Left lung (tissue), 10 donors: ENCODE data around the gene AOAH. TPM values are rescaled to one million over a fixed set of nuclear protein-coding genes. Genes with fewer than 3 reads are reported as not detected.

ENCODE experiments used
- ATAC-seq: fragments of 200-7000 bp; cut with Tn5 transposase; one replicate; pipeline ENCODE4 v1.9.1; 2020; ENCODE audit warnings: moderate library complexity
- DNase-seq, 4 donors: peaks; one replicate each; pipeline ENCODE4 v3.0.0-alpha.2; 2013 to 2020
- H3K27ac ChIP-seq, 2 donors: fragments of 200-600 bp; sonication (generic) in 1 of 2; one replicate each; pipeline versions ENCODE4 v1.5.0 to v1.8.0; 2020 to 2021
- H3K27me3 ChIP-seq, 2 donors: fragments of 200-600 bp; sonication (generic) in 1 of 2; one replicate each; pipeline versions ENCODE4 v1.5.0 to v1.8.0; 2020 to 2021
- H3K36me3 ChIP-seq, 2 donors: fragments of 200-600 bp; sonication (generic) in 1 of 2; one replicate each; pipeline versions ENCODE4 v1.5.0 to v1.8.0; 2020 to 2021
- H3K4me1 ChIP-seq, 2 donors: fragments of 200-600 bp; one replicate each; pipeline ENCODE4 v1.8.0; 2021
- H3K4me3 ChIP-seq, 2 donors: fragments of 200-600 bp; sonication (generic) in 1 of 2; one replicate each; pipeline versions ENCODE4 v1.5.0 to v1.8.0; 2020 to 2021; ENCODE audit warnings: mild to moderate bottlenecking in 1 of 2
- H3K9me3 ChIP-seq, 2 donors: fragments of 200-600 bp; sonication (generic) in 1 of 2; one replicate each; pipeline versions ENCODE4 v1.5.0 to v1.8.0; 2020 to 2021
- CTCF ChIP-seq, 2 donors: fragments of 200-600 bp; sonication (generic) in 1 of 2; IDR thresholded peaks; one replicate each; pipeline versions ENCODE4 v1.5.0 to v1.8.0; 2021; ENCODE audit warnings: antibody characterized with exemption in 2 of 2
- intact Hi-C, 2 donors: fragments of 100-400 bp; cut with DNase I; formaldehyde crosslinking; loops; one replicate each; pipeline versions ENCODE4 v1.11.2 to v1.14.2; 2022
- polyA plus RNA-seq, 6 donors: library from polyadenylated mRNA; unstranded; fragments of 120-200 nt; gene quantifications; one replicate each; pipeline ENCODE4 v1.2.1, GENCODE V29; 2013; ENCODE audit not compliant: insufficient read length in 6 of 6
- total RNA-seq, 2 donors: library from RNA; stranded (reverse); fragmentation: NEBNext Ultra II Directional; extraction: Animal tissue kit (Norgen Biotek cat#: 25700); gene quantifications; one replicate each; pipeline ENCODE4 v1.2.1, GENCODE V29; 2021
- donor health status: DM: no; HTN: yes; CAD: no.
- donor health status: DM: no; HTN: no; CAD: no.

Gene AOAH
- total and polyA plus RNA-seq, 8 donors: 3.9 to 28.2 (median 6.9) TPM

- intact Hi-C loops: no loop called here
- DNase-seq (peak in 1 of 4 donors; percentile 71), ATAC-seq (peak; percentile 74)
- Histone ChIP-seq H3K27ac (peak overlapping the region; percentile 15 to 95), H3K36me3 (no peaks in the 10 kb centered on the region), H3K9me3 (no peaks in the 10 kb centered on the region), H3K4me3 (no peak overlapping the region), H3K27me3 (no peaks in the 10 kb centered on the region), H3K4me1 (peaks cover 0 to 39% of the 10 kb centered on the region in 2 donors)
- no peak for TF ChIP-seq CTCF (IDR thresholded peaks at IDR 0.05)
Measured at GRCh38 chr7:36736899-36737211, 12.6 kb upstream of the AOAH start.

GRCh38 chr7:36736090-36736898 is 12.0 kb upstream of the AOAH start:
- TF ChIP-seq CTCF (IDR thresholded peaks at IDR 0.05): no peak
- Histone ChIP-seq H3K36me3 (no peaks in the 10 kb centered on the region), H3K27me3 (no peaks in the 10 kb centered on the region), H3K4me3 (no peak overlapping the region), H3K27ac (peak overlapping the region in 1 of 2 donors; percentile 95), H3K4me1 (peaks cover 0 to 36% of the 10 kb centered on the region in 2 donors), H3K9me3 (no peaks in the 10 kb centered on the region)
- ATAC-seq (no peak), DNase-seq (no peak)
- intact Hi-C loops: no loop called here

- Histone ChIP-seq H3K4me1 (peaks cover 0 to 36% of the 10 kb centered on the region in 2 donors), H3K9me3 (no peaks in the 10 kb centered on the region), H3K36me3 (no peaks in the 10 kb centered on the region), H3K27me3 (no peaks in the 10 kb centered on the region), H3K4me3 (no peak overlapping the region), H3K27ac (no peak overlapping the region)
- no peak for DNase-seq
- intact Hi-C loops: no loop called here
- no peak for TF ChIP-seq CTCF (IDR thresholded peaks at IDR 0.05)
- no peak for ATAC-seq
Measured at GRCh38 chr7:36735172-36735571, 10.9 kb upstream of the AOAH start.

- no peak for TF ChIP-seq CTCF (IDR thresholded peaks at IDR 0.05)
- H3K27me3 ChIP-seq: no peaks in the 10 kb centered on the region
Measured at GRCh38 chr7:36734731-36735130, 10.4 kb upstream of the AOAH start.

GRCh38 chr7:36733411-36733810 is 9.1 kb upstream of the AOAH start:
- H3K4me3 ChIP-seq: no peak overlapping the region

More at GRCh38 chr7:36734731-36735130, 10.4 kb upstream of the AOAH start:
- Histone ChIP-seq H3K4me3 (no peak overlapping the region), H3K4me1 (peaks cover 0 to 36% of the 10 kb centered on the region in 2 donors), H3K27ac (no peak overlapping the region), H3K36me3 (no peaks in the 10 kb centered on the region), H3K9me3 (peaks cover 0 to under 1% of the 10 kb centered on the region in 2 donors)
- ATAC-seq: no peak
- no peak for DNase-seq
- intact Hi-C loops: no loop called here

More at GRCh38 chr7:36733411-36733810, 9.1 kb upstream of the AOAH start:
- Histone ChIP-seq H3K27ac (no peak overlapping the region), H3K27me3 (no peaks in the 10 kb centered on the region), H3K9me3 (peaks cover 0 to 11% of the 10 kb centered on the region in 2 donors), H3K36me3 (no peaks in the 10 kb centered on the region), H3K4me1 (peaks cover 0 to 36% of the 10 kb centered on the region in 2 donors)
- no peak for TF ChIP-seq CTCF (IDR thresholded peaks at IDR 0.05)
- intact Hi-C loops: no loop called here
- no peak for DNase-seq
- ATAC-seq: no peak
